NCI-H524 (cell line): ENCODE results near the gene HEXD.

Source experiments
- DNase-seq, 2 experiments: peaks; one replicate each; lab custom pipeline; 2025; lab: John Stamatoyannopoulos, UW

The HEXD gene

DNA sequence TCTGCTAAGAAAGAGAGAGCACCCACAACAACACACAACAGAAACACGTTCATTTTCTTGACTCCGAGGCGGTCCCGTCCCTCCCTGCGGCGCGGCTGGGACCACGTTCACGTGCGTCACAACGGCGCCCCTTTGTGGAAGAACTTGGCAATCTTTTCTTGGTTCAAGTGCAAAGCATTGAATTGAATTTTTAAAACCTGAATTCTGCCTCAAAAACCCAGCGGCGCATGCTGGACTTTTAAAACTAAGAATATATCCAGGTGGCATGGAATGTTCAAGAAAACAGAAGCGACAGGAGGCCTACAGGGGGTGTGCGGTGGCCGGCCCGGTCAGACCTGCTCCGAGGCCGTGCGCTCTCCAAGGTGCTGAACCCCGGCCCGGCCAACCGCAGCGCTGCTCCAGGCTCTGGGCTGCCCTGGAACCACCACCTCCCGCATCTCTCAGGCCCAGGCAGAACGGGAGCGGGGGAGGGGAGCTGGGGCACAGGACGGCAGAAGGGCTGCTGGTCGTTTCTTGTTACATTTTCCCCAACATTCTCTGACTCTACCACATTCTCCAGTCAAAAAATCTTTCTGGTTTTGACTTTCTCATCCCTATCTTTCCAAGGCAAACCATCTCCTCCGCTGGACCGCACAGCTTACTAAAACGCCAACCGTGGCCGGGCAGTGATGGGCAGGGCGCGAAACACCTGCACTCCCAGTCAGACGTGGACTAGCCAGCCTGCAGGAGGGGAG lies 3.4 kb upstream of the HEXD start:
- DNase-seq = peak in 1 of 2 experiments; percentile 21

DNA sequence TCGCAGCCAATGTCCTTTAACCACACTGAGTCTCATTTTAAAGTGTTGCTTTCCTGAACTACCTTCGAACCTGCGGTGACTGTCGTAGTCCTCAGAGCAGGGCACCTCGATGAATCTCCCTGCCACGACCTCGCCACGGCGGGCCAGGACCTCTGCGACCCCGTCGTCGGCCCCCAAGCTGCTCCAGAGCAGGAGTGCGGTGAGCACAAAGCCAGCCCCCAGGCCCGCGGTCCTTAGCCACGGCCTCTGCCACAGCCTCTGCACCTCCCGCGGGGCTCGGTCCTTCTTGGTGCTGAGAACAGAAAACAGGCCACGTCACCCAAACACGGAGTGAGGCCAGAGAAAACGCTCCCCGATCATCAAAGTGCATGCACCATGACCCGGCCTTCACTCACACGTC lies 2.8 kb upstream of the HEXD start:
- no peak for DNase-seq

DNA sequence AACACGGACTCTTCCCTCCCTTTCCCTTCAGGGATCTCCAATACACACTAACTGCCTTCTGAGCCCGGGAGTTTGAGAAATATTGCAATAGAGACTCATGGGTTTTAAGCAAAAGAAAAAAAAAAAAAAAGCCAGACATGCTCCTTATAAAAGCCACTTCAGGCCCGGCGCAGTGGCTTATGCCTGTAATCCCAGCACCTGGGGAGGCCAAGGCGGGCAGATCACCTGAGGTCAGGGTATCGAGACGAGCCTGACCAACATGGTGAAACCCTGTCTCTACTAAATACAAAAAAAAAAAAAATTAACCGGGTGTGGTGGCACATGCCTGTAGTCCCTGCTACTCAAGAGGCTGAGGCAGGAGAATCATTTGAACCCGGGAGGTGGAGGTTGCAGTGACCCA lies 2.4 kb upstream of the HEXD start:
- DNase-seq = no peak

DNA sequence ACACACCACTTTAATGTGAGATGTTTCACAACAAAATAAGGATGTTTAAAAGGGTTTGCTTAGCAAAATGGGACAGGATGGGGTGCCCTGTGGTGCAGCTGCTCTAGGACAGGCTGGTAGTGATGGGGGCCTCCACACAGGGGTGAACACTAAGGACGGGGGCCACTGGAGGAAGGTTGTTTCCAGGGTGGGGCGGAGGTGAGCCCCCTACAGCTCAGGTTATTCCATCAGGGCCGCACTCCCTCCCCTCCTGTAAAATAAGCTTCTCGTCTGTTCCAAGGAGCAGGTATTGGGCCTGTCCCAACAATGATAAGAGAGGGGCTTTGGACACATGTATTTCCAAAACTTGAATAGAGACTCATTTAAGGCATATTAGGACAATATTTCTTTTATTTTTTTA lies 1.9 kb upstream of the HEXD start:
- DNase-seq = no peak

DNA sequence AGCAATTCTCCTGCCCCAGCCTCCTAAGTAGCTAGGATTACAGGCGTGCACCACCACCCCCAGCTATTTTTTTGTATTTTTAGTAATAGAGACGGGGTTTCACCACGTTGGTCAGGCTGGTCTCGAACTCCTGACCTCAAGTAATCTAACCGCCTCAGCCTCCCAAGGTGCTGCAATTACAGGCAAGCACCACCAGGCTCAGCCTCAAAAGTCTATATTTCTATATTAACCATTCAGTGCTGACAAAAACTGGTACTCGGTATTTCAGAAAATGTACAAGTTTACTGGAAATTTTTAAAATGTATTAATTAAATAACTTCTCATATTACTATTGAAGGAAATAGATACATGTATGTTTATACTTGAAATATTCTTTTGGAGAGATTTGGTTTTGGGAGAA lies 1.4 kb upstream of the HEXD start:
- no peak for DNase-seq

DNA sequence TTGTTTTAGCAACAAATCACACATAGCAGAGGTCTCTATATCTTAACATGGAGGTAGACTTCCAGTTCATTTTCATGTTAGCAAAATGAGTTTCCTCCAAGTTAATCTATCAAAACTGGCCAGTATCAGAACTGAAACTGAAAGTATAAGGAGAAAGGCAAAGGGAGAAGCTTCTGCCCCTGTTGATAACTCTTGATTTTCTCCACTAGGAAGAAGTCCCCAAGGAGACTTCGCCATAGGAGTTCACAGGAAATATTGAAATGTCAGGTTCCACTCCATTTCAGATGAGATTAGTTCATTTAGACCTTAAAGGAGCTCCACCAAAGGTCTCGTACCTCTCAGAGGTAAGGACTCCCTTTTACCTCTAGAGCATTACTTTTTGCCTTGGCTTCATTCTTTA lies 1.4 kb downstream of the HEXD start:
- no peak for DNase-seq

DNA sequence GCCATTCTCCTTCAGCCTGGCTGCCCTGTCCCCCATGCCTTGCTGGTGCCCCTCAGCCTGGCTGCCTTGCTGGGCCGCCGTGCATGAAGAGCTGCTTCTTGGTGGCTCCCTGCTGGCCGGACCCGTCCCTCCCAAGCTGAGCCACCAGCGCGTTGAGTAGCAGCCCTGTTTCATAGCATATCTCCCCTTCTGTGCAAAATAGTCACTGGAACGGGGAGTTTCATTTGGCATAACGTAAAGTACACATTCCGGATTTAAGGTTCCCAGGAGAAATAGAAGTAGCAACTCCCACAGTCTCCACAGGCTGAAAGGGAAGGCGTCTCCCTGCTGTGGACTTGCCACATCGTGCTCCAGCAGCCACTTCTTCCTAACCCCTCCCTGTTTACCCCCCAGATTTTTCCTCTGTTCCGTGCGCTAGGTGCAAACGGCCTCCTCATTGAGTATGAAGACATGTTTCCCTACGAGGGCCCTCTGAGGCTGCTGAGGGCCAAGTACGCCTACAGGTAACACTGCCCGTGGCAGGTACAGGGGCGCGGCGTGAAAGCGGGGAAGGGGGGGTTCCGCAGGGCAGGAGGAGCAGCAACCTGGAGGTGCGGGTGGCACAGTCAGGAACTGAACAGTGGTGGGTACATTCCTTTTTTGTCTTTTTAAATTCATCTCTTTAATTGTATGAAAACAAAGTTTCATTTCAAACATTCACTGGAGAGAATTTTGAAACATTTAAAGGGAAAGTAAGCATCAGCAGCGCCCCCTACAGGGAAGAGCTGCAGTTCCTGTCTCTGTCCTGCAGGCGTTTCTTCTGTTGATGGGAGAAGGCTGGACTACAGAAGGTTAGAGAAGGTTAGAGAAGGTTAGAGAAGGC lies 6.1 kb downstream of the HEXD start:
- no peak for DNase-seq

DNA sequence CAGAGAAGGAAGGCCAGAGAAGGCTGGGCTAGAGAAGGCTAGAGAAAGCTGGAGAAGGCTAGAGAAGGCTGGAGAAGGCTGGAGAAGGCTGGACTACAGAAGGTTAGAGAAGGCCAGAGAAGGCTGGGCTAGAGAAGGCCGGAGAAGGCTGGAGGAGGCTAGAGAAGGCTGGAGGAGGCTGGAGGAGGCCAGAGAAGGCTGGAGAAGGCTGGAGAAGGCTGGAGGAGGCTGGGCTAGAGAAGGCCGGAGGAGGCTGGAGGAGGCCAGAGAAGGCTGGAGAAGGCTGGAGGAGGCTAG lies 6.7 kb downstream of the HEXD start:
- no peak for DNase-seq

DNA sequence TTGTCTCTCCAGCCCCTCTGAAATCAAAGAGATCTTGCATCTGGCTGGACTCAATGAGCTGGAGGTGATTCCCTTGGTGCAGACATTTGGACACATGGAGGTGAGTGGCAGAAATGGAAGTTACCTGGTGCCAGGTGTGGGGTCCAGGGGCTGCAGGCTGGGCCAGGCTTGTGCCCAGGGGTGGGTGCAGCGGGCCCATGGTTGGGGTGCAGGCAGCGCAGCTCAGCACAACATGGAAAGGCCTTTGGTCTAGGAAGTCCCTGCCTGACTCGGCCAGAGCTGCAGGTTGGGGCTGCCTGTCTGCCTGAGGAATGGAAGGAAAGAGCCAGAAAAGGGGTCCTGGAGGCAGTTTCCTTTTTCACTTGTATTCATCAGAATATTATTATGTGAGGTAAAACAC lies 10.4 kb downstream of the HEXD start:
- no peak for DNase-seq

DNA sequence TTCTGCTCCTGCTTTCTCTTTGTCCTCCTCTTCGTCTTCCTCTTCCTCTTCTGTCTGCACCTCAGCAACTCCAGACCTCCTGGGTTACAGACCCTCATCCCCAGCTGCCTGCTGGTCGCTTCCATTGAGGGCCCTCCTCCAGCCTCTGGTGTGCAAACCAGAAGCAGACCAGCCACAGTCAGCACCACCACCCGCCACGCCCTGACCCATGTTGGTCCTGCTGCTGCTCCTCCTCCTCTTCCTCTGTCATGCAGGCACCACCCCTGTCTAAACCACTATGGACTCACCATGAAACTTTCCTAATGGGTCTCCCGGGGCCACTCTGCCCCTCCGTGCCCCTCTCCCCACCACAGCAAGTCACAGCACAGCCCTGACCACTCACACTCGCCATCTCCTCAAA lies 11.7 kb downstream of the HEXD start:
- DNase-seq = no peak

DNA sequence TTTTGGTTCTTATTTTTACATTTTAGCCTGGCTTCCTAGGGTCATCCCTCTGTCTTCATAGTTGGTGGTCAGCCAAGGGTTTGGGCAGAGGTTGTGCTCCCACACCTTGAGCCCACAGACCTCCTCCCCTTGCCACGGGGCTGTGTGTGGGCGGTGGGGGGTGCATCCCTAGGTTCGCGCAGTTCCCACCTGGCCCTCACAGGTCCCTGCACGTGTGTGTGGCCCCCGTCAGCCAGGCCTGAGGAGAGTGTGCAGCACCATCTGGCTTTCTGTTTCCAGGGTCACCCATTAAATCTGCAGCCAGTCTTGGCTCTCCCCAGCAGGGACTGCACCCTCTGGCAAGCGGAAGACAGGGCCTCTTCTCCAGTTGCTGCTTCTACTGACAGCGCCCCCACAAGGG lies 13.9 kb downstream of the HEXD start:
- DNase-seq = peak in 1 of 2 experiments; percentile 26

DNA sequence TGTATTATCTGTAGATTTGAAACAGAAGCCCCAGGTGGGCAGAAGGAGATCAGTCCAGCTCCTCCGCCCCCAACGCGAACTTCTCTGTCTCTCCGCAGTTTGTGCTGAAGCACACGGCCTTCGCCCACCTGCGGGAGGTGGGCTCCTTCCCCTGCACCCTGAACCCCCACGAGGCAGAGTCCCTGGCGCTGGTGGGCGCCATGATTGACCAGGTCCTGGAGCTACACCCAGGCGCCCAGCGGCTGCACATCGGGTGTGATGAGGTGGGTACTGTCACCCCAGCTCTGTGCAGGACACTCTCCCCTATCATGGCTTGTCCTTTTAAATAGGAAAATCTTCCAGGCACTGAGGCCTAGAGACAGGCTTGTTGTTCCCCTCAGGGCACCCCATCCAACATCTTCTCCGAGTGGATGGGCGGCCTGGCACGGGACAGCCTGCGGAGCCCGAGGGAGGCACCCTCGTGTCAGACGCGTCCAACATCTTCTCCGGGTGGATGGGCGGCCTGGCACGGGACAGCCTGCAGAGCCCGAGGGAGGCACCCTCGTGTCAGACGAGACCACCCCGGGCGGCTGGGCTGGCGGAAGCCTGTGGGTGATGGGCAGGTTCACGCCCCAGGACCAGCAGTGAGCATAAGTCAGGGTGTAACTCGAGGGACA lies 15.5 kb downstream of the HEXD start:
- DNase-seq = no peak

DNA sequence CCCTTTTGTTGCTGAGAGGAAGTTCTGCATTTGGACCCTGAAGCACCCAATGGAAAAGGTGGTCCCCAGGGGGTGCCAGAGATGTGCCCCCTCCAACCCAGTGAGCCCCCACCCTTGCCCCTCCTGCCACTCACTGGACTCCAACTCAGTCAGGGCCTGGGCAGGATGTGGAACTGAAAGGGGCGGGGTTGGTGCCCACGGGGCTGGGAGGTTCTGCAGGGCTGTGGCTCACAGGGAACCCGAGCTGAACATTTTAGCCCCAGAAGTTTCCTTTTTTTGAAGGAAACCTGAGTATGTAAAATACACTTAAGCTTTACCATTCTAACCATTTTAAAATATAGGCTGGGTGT lies 16.0 kb downstream of the HEXD start:
- DNase-seq = no peak

DNA sequence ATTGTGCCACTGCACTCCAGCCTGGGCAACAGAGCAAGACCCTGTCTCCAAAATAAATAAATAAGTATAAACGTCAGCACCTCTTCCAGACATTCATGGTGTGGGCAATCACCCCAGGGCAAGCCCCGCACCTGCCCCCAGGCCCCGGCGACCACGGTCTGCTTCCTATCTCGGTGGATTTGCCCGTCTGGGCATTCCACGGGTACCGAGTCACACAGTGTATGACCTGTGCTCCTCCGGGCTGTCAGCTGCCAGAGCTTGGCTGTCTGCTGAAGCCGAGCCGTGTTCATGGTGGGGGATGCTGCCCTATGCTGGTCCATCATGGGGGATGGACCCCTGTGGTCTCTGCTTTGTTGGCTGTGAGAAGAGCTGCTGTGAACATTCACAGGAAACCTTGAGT lies 17.0 kb downstream of the HEXD start:
- DNase-seq = no peak

DNA sequence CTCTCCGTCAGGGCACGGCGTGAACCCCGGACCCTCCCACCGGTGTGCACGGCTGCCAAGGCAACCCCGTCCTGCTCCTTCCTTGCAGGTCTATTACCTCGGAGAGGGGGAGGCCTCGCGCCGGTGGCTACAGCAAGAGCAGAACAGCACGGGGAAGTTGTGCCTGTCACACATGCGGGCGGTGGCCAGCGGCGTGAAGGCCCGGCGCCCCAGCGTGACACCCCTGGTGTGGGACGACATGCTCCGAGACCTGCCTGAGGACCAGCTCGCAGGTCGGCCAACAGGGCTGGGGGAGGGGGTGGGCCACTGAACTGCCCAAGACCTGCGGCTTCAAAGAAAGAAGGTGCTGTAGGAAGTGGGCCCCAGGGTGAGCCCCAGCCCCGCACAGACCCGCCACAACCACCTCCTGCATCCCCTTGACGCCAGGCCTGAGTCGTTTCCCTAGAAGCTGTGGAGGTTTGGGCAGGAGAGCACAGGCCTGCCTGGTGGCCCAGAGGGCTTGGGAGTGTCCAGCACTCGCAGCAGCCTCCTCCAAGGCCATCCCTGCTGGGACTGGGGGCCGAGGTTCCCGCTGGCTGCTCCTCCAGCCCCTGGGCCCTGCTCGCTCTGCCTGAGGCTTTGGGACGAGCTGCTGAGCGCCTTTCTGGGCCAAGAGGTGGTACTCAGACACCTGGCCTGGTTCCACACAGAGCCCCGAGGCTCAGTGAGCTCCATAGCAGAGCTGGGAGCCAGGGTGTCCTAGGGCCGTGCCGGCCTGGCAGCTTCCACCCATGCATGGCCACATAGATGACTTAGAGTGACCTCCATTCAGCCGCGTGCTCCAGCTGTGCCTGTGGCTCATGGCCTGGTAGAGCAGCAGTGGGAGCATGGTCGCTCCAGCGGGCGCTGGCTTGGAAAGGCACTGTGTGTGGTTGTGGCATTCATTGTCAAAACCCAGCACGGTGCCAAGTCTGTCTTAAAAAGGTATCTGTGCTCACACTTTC lies 17.7 kb downstream of the HEXD start:
- DNase-seq = no peak

DNA sequence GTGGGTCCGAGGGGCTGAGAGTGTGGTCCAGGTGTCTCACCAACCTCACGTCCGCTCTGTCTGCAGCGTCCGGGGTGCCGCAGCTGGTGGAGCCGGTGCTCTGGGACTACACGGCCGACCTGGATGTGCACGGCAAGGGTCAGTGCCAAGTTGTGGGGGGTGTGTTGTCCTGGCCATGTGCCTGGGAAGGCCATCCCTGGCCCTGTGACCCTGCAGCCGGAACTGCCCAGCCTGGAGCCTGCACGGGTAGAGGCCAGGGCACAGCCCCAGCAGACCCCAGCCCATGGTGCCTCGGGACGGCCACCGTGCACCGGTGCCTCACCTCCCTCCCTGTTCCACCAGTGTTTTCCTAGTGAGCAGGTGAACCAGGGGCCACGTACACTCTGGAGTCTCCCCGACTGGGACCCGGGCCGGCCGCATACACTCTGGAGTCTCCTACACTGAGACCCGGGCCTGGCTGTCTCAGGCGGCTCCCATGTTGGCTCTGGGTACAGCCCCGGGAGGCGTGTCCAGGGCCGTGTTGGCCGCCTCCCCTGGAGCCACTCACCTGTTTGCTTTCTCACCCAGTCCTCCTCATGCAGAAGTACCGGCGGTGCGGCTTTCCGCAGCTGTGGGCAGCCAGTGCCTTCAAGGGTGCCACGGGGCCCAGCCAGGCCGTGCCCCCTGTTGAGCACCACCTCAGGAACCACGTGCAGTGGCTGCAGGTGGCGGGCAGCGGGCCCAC lies 18.6 kb downstream of the HEXD start:
- no peak for DNase-seq

DNA sequence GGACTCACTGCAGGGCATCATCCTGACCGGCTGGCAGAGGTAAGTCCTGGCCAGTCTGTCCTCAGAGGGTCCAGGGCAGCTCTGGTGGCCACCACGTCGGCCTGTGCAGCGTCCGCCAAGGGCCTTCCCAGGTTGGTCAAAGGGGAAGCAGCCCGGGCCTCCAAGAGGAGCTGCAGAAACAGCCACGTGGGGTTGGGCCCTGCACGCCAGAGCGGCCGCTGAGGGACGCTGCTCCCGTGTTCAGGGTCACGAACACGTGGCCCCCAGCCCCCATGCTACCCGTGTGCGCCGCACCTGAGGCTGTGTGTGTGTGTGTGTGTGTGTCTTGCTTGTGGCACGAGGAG lies 19.1 kb downstream of the HEXD start:
- DNase-seq = no peak

DNA sequence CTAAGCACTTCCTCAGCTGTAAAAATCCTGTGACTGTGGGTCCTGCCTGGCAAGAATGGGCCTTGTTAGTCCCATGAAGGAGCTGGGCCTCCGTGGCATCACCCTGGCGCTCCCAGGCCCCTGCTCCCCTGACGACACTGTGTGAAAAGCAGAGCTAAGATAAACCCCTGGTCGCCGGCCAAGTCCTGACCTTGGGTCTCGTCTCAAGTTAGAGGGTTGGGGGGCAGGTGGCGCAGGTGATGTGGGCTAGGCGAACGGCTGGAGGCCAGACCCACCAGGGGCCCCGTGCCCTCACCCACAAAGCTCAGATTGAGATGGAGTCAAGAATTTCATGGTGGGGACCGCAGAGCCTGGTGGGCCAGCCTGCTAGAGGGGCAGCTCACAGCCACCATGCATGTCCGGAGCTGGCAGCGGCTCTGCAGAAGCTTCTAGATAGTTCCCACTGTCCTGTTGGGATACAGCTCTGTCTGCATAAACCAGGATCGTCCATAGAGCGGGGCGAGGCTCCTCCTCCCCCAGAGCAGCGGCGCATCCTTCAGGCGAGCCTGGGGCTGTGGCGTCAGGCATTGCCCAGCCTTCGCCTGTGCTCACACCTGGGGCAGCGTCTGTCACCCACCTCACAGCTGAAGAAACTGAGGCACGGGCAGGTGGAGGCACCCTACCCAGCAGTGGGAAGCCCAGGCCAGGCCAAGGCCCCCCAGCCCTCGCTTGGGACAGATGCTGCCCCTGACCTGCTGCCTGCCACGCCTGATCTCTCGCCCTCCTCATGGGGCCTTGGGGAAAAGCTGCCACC lies 20.4 kb downstream of the HEXD start:
- no peak for DNase-seq

DNA sequence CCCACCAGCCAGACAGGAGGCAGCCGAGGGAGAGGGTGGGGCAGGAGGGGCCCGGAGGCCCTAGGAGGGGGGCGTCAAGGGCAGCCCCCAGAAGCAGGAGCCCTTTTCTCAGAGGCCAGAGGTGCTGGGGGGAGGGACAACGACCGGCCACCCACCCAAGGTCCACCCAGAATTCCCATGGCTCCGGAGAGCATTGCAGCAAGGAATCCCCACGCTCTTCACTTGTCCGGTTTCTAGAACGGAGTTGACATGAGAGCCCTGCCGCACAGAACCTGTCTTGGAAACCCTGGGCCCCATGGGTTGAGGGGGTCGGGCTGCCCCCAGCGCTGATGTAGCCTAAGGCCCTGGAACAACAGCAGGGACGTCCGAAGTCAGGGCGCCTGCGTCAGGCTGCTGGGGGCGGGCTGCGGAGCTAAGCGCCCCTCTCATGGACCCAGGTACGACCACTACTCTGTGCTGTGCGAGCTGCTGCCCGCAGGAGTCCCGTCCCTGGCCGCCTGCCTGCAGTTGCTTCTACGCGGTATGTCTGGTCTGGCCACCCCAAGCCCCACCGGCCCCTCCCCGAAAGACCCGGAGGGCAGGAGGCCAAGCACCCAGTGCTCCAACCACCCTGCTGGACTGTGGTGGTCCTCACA lies 21.2 kb downstream of the HEXD start:
- no peak for DNase-seq

DNA sequence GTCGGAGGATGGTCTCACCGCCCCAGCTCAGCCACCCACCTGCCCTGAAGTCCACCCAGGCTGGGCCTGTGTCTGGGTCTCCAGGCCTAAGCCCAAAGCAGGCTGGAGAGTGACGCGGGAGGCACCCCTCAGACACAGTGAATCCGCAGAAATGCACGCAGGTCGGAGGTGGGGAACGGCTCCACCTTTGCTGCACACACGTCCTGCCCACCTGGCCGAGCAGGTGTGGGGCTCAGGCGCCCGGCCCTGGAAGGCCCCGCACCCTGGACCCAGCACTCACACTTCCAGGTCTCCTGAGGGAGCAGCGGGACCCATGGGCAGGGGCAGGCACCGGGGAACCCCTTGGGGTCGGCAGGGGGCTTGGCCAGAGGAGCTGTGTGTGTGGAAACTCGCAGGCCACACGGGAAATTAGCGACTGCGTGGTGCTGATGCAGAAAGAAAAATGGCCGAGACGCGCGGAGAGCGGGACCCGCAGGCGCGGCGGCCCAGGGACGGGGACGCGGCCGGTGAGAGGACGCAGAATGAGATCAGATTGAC lies 21.8 kb downstream of the HEXD start:
- no peak for DNase-seq
